T-cell (primary cell): Measurements from ENCODE around the gene PCBP3. TPM values are rescaled to one million over a fixed set of nuclear protein-coding genes. Genes with fewer than 3 reads are reported as not detected.
"Not testable (repeated sequence)": the region's sequence is repeated elsewhere in the genome, so short reads cannot be mapped to it uniquely, and the experiment has no call there.

Experiments
- ATAC-seq, 4 experiments: fragments of 200-7000 bp in 3 of 4; fragments of 150-1000 bp in 1 of 4; cut with Tn5 transposase; replicated peaks in 1 of 4; 1 replicate in 3 of 4; 2 replicates in 1 of 4; pipeline ENCODE4 v1.10.0; 2021; ENCODE audit warnings: moderate library complexity in 3 of 4, mild to moderate bottlenecking in 2 of 4, moderate number of reproducible peaks in 1 of 4
- CTCF ChIA-PET, 2 donors: fragments of 300-600 bp; sonication (Branson Sonifier 250); formaldehyde crosslinking; loops; one replicate each; lab custom pipeline; 2022; ENCODE audit warnings: antibody characterized with exemption in 2 of 2; lab: Charles Lee
- POLR2A ChIA-PET, 2 donors: fragments of 300-600 bp; sonication (Branson Sonifier 250); formaldehyde crosslinking; loops; one replicate each; lab custom pipeline; 2022; ENCODE audit warnings: antibody characterized with exemption in 2 of 2; lab: Charles Lee
- DNase-seq, 35 experiments: peaks; one replicate each; pipeline versions ENCODE4 v3.0.0 to v3.0.0-alpha.2; 2013 to 2023
- H3K27ac ChIP-seq: one replicate; pipeline ENCODE4 v1.5.1; 2013; ENCODE audit warnings: low read length
- H3K27me3 ChIP-seq, 2 experiments: replicated peaks in 1 of 2; 1 replicate in 1 of 2; 2 replicates in 1 of 2; pipeline versions ENCODE4 v1.6.1 to v1.7.0; 2013; ENCODE audit warnings: low read length in 1 of 2, mixed read lengths in 1 of 2; ENCODE audit not compliant: control insufficient read depth in 2 of 2, insufficient read depth in 2 of 2; ENCODE audit errors: extremely low read depth in 1 of 2
- H3K36me3 ChIP-seq, 2 donors: 1 replicate in 1 of 2; 2 replicates in 1 of 2; pipeline versions ENCODE4 v1.6.1 to v1.7.0; 2013; ENCODE audit warnings: low read length in 1 of 2; ENCODE audit not compliant: control insufficient read depth in 2 of 2, insufficient read depth in 1 of 2; ENCODE audit errors: extremely low read depth in 1 of 2
- H3K4me1 ChIP-seq, 2 experiments: 1 replicate in 1 of 2; 2 replicates in 1 of 2; pipeline versions ENCODE4 v1.6.1 to v1.7.0; 2013; ENCODE audit warnings: low read length in 2 of 2, mixed read lengths in 1 of 2; ENCODE audit not compliant: insufficient read depth in 2 of 2, control insufficient read depth in 1 of 2; ENCODE audit errors: extremely low read depth in 1 of 2
- H3K4me3 ChIP-seq, 2 donors: 1 replicate in 1 of 2; 2 replicates in 1 of 2; pipeline versions ENCODE4 v1.5.1 to v1.7.0; 2013; ENCODE audit warnings: mild to moderate bottlenecking in 2 of 2, low read length in 1 of 2, moderate library complexity in 1 of 2; ENCODE audit not compliant: control insufficient read depth in 1 of 2; ENCODE audit errors: extremely low read depth in 1 of 2
- H3K9me3 ChIP-seq: 2 replicates; pipeline ENCODE4 v1.7.0; 2013
- H3K27ac Mint-ChIP-seq, 2 donors: one replicate each; pipeline ENCODE4 v1.8.0; 2020 to 2021; ENCODE audit warnings: mild to moderate bottlenecking in 2 of 2, mixed read lengths in 2 of 2
- H3K27me3 Mint-ChIP-seq, 2 donors: one replicate each; pipeline ENCODE4 v1.8.0; 2021 to 2022; ENCODE audit warnings: mixed read lengths in 2 of 2
- H3K36me3 Mint-ChIP-seq: one replicate; pipeline ENCODE4 v1.8.0; 2021; ENCODE audit warnings: mixed read lengths
- H3K4me1 Mint-ChIP-seq, 3 donors: one replicate each; pipeline ENCODE4 v1.8.0; 2020 to 2022; ENCODE audit warnings: mixed read lengths in 3 of 3, mild to moderate bottlenecking in 1 of 3
- H3K4me3 Mint-ChIP-seq, 3 donors: one replicate each; pipeline ENCODE4 v1.8.0; 2020 to 2022; ENCODE audit warnings: mild to moderate bottlenecking in 3 of 3, mixed read lengths in 3 of 3, moderate library complexity in 3 of 3
- H3K9me3 Mint-ChIP-seq, 3 donors: one replicate each; pipeline ENCODE4 v1.8.0; 2020 to 2022; ENCODE audit warnings: mixed read lengths in 3 of 3
- WGBS: methylation state at CpG from one replicate; pipeline ENCODE4 v1.1.5; 2013; ENCODE audit warnings: missing lambda C conversion rate; ENCODE audit not compliant: insufficient coverage; 5-methylcytosine and 5-hydroxymethylcytosine counted together
- total RNA-seq, 35 experiments: library from RNA in 6 of 35; stranded (reverse) in 6 of 35; fragments of 120-200 nt in 1 of 35; gene quantifications; one replicate each; pipeline versions ENCODE4 v1.2.1 to v1.2.4 and lab custom pipeline; 2013 to 2026

The PCBP3 gene
- total RNA-seq, 5 donors from 2014 or later (not counting 1 experiment from before 2014, with no cell fraction given), result 1.5 to 4.2 (median 2.8) TPM

GRCh38 chr21:45604681-45605080 is 38.8 kb upstream of the PCBP3 start:
- DNase-seq, H3K27ac Mint-ChIP-seq, H3K36me3 ChIP-seq, H3K27me3 Mint-ChIP-seq, H3K9me3 ChIP-seq, POLR2A ChIA-PET, ATAC-seq, H3K27me3 ChIP-seq, H3K4me3 ChIP-seq, H3K36me3 Mint-ChIP-seq, H3K27ac ChIP-seq, H3K4me3 Mint-ChIP-seq, CTCF ChIA-PET: not testable (repeated sequence)
- peaks cover 12 to 29% (median 14%) of the 10 kb centered on the region in 3 donors for H3K9me3 Mint-ChIP-seq
- peaks cover 0 to 19% of the 10 kb centered on the region in 2 experiments for H3K4me1 ChIP-seq
- H3K4me1 Mint-ChIP-seq, result peaks cover 12 to 19% (median 17%) of the 10 kb centered on the region in 3 donors
- WGBS, result 98% methylated on average over 5 of the region's 8 CpGs

- no peak overlapping the region for H3K4me3 ChIP-seq
- ChIA-PET POLR2A (no interaction called here), CTCF (interaction anchor here in 1 of 2 donors (0.7 kb wide), 2 partner anchors 10 to 23 kb away, joined by 3 to 5 read pairs; no protein-coding TSS in a partner anchor)
- H3K27ac Mint-ChIP-seq, result peak overlapping the region; percentile 85 to 90
- H3K27ac ChIP-seq, result peak overlapping the region; percentile 27
- H3K27me3 ChIP-seq, result peaks cover 0 to 11% of the 10 kb centered on the region in 2 experiments
- WGBS, result 53% methylated on average over 13 of the region's 23 CpGs
- H3K4me1 ChIP-seq, result peaks cover 0 to 19% of the 10 kb centered on the region in 2 experiments
- no peaks in the 10 kb centered on the region for H3K36me3 ChIP-seq
- peak; percentile 88 to 99 (median 95) for ATAC-seq
- peak in 32 of 35 experiments; percentile 26 to 73 (median 46) for DNase-seq
- no peaks in the 10 kb centered on the region for H3K9me3 ChIP-seq
- H3K36me3 Mint-ChIP-seq, result peaks cover 9% of the 10 kb centered on the region
- peaks cover 12 to 22% (median 14%) of the 10 kb centered on the region in 3 donors for H3K9me3 Mint-ChIP-seq
- H3K4me3 Mint-ChIP-seq, result peak overlapping the region; percentile 39 to 53 (median 52)
- H3K4me1 Mint-ChIP-seq, result peaks cover 17 to 26% (median 19%) of the 10 kb centered on the region in 3 donors
- H3K27me3 Mint-ChIP-seq, result peaks cover 3 to 11% of the 10 kb centered on the region in 2 donors
Observed at GRCh38 chr21:45607021-45607908, 36.3 kb upstream of the PCBP3 start.

- Mint-ChIP-seq H3K27me3 (peaks cover 4 to 12% of the 10 kb centered on the region in 2 donors), H3K27ac (no peak overlapping the region), H3K9me3 (peaks cover 12 to 16% (median 13%) of the 10 kb centered on the region in 3 donors), H3K4me1 (peaks cover 19 to 26% (median 22%) of the 10 kb centered on the region in 3 donors), H3K36me3 (peaks cover 8% of the 10 kb centered on the region), H3K4me3 (no peak overlapping the region)
- POLR2A ChIA-PET, result no interaction called here
- no peak overlapping the region for H3K4me3 ChIP-seq
- CTCF ChIA-PET, result interaction anchor here in 1 of 2 donors (0.7 kb wide), 2 partner anchors 10 to 24 kb away, joined by 3 to 5 read pairs; no protein-coding TSS in a partner anchor
- DNase-seq (peak in 1 of 35 experiments; percentile 17), ATAC-seq (no peak)
- 94% methylated on average over 19 of the region's 20 CpGs for WGBS
- no peaks in the 10 kb centered on the region for H3K9me3 ChIP-seq
- H3K36me3 ChIP-seq, result no peaks in the 10 kb centered on the region
- no peak overlapping the region for H3K27ac ChIP-seq
- peaks cover 0 to 14% of the 10 kb centered on the region in 2 experiments for H3K27me3 ChIP-seq
- H3K4me1 ChIP-seq, result peaks cover 0 to 19% of the 10 kb centered on the region in 2 experiments
Observed at GRCh38 chr21:45607909-45608295, 35.6 kb upstream of the PCBP3 start.

GRCh38 chr21:45608747-45609470 is 34.6 kb upstream of the PCBP3 start:
- no CpG with 5 or more reads among the region's 15 CpGs for WGBS
- H3K9me3 ChIP-seq, H3K9me3 Mint-ChIP-seq, H3K36me3 ChIP-seq, H3K27ac Mint-ChIP-seq, POLR2A ChIA-PET, H3K36me3 Mint-ChIP-seq, H3K27ac ChIP-seq, H3K4me3 ChIP-seq: not testable (repeated sequence)
- Mint-ChIP-seq H3K4me3 (peak overlapping the region in 2 of 3 donors; percentile 26 to 46), H3K4me1 (peaks cover 23 to 32% (median 28%) of the 10 kb centered on the region in 3 donors), H3K27me3 (peaks cover 4 to 12% of the 10 kb centered on the region in 2 donors)
- Histone ChIP-seq H3K4me1 (peaks cover 0 to 26% of the 10 kb centered on the region in 2 experiments), H3K27me3 (peaks cover 0 to 20% of the 10 kb centered on the region in 2 experiments)
- CTCF ChIA-PET, result interaction anchor here in 1 of 2 donors (0.7 kb wide), 1 partner anchor 805 kb away, joined by 3 read pairs; no protein-coding TSS in a partner anchor
- DNase-seq (peak in 31 of 35 experiments; percentile 12 to 71 (median 43)), ATAC-seq (peak in 2 of 4 experiments; percentile 25 to 77)

GRCh38 chr21:45609616-45610015 is 33.9 kb upstream of the PCBP3 start:
- Mint-ChIP-seq H3K4me1 (peaks cover 24 to 33% (median 30%) of the 10 kb centered on the region in 3 donors), H3K27me3 (peaks cover 4 to 12% of the 10 kb centered on the region in 2 donors)
- H3K9me3 Mint-ChIP-seq, H3K4me3 Mint-ChIP-seq, H3K27ac ChIP-seq, H3K36me3 Mint-ChIP-seq, H3K9me3 ChIP-seq, POLR2A ChIA-PET, H3K4me3 ChIP-seq, CTCF ChIA-PET, ATAC-seq, H3K27ac Mint-ChIP-seq, H3K36me3 ChIP-seq: not testable (repeated sequence)
- Histone ChIP-seq H3K27me3 (peaks cover 0 to 22% of the 10 kb centered on the region in 2 experiments), H3K4me1 (peaks cover 0 to 32% of the 10 kb centered on the region in 2 experiments)
- DNase-seq, result peak in 2 of 35 experiments; percentile 9 to 19
- WGBS, result 84% methylated on average over 6 of the region's 6 CpGs

- Mint-ChIP-seq H3K36me3 (peaks cover 4% of the 10 kb centered on the region), H3K4me1 (peaks cover 41 to 50% (median 47%) of the 10 kb centered on the region in 3 donors), H3K27ac (no peak overlapping the region), H3K4me3 (no peak overlapping the region), H3K27me3 (peaks cover 4 to 12% of the 10 kb centered on the region in 2 donors), H3K9me3 (no peaks in the 10 kb centered on the region)
- ChIA-PET POLR2A (no interaction called here), CTCF (interaction anchor here in 1 of 2 donors (0.6 kb wide), 1 partner anchor 1069 kb away, joined by 5 read pairs; no protein-coding TSS in a partner anchor)
- H3K4me3 ChIP-seq, result no peak overlapping the region
- ATAC-seq (no peak), DNase-seq (no peak)
- H3K27ac ChIP-seq, result no peak overlapping the region
- no peaks in the 10 kb centered on the region for H3K9me3 ChIP-seq
- 96% methylated on average over 10 of the region's 12 CpGs for WGBS
- H3K4me1 ChIP-seq, result peaks cover 9 to 49% of the 10 kb centered on the region in 2 experiments
- no peaks in the 10 kb centered on the region for H3K36me3 ChIP-seq
- H3K27me3 ChIP-seq, result peaks cover 0 to 22% of the 10 kb centered on the region in 2 experiments
Observed at GRCh38 chr21:45611296-45611695, 32.2 kb upstream of the PCBP3 start.
